Mesendoderm (in vitro differentiated cells): ENCODE data around the gene AMFR.

ENCODE experiments used
- DNase-seq: peaks from one replicate; pipeline ENCODE4 v3.0.0; 2013
- H2AK5ac ChIP-seq: 2 replicates; pipeline ENCODE4 v1.6.1; 2013; ENCODE audit warnings: low read length, inconsistent platforms
- H2BK120ac ChIP-seq: 2 replicates; pipeline ENCODE4 v1.6.1; 2013; ENCODE audit warnings: low read depth, mild to moderate bottlenecking, low read length, moderate library complexity, mixed read lengths
- H2BK15ac ChIP-seq: replicated peaks from 2 replicates; pipeline ENCODE4 v1.6.1; 2013; ENCODE audit warnings: low read depth, mild to moderate bottlenecking, moderate library complexity
- H2BK5ac ChIP-seq: 2 replicates; pipeline ENCODE4 v1.6.1; 2013; ENCODE audit warnings: low read length, inconsistent platforms
- H3K18ac ChIP-seq: 2 replicates; pipeline ENCODE4 v1.6.1; 2013; ENCODE audit warnings: mild to moderate bottlenecking, low read length, mixed read lengths
- H3K23ac ChIP-seq: one replicate; pipeline ENCODE4 v1.6.1; 2013; ENCODE audit warnings: low read length
- H3K27ac ChIP-seq: 2 replicates; pipeline ENCODE4 v1.5.1; 2013; ENCODE audit warnings: low read depth, mild to moderate bottlenecking, inconsistent platforms, low read length, moderate library complexity
- H3K27me3 ChIP-seq: 2 replicates; pipeline ENCODE4 v1.6.1; 2013; ENCODE audit warnings: low read length, control low read depth, mild to moderate bottlenecking, inconsistent platforms; ENCODE audit not compliant: insufficient read depth, poor library complexity
- H3K36me3 ChIP-seq: 2 replicates; pipeline ENCODE4 v1.6.1; 2013; ENCODE audit warnings: low read length, inconsistent platforms; ENCODE audit not compliant: control insufficient read depth, insufficient read depth
- H3K4ac ChIP-seq: one replicate; pipeline ENCODE4 v1.6.1; 2013; ENCODE audit warnings: low read depth, mild to moderate bottlenecking, low read length, moderate library complexity
- H3K4me1 ChIP-seq: 2 replicates; pipeline ENCODE4 v1.6.1; 2013; ENCODE audit warnings: low read depth, low read length, inconsistent platforms; ENCODE audit not compliant: control insufficient read depth
- H3K4me2 ChIP-seq: 2 replicates; pipeline ENCODE4 v1.6.1; 2013; ENCODE audit warnings: low read length
- H3K4me3 ChIP-seq: 2 replicates; pipeline ENCODE4 v1.5.1; 2013; ENCODE audit warnings: mild to moderate bottlenecking, low read length
- H3K56ac ChIP-seq: one replicate; pipeline ENCODE4 v1.6.1; 2013; ENCODE audit warnings: low read length
- H3K79me1 ChIP-seq: 2 replicates; pipeline ENCODE4 v1.6.1; 2013; ENCODE audit warnings: low read length, inconsistent platforms
- H3K79me2 ChIP-seq: 2 replicates; pipeline ENCODE4 v1.6.1; 2013; ENCODE audit warnings: mild to moderate bottlenecking, low read length; ENCODE audit not compliant: control insufficient read depth, insufficient read depth
- H3K9ac ChIP-seq: 2 replicates; pipeline ENCODE4 v1.6.1; 2013; ENCODE audit warnings: low read length, inconsistent platforms
- H4K5ac ChIP-seq: one replicate; pipeline ENCODE4 v1.6.1; 2013; ENCODE audit warnings: low read length
- H4K8ac ChIP-seq: one replicate; pipeline ENCODE4 v1.6.1; 2013; ENCODE audit warnings: low read depth, mild to moderate bottlenecking, control low read depth, low read length, moderate library complexity
- WGBS: extraction: QIAGEN DNeasy Blood & Tissue Kit; methylation state at CpG from one replicate; pipeline ENCODE4 v1.1.7; 2013; ENCODE audit warnings: low lambda C conversion rate, missing lambda C conversion rate; ENCODE audit not compliant: insufficient coverage; ENCODE audit errors: extremely low coverage; 5-methylcytosine and 5-hydroxymethylcytosine counted together

AMFR gene

GRCh38 chr16:56411123-56411522 is 14.2 kb downstream of the AMFR start:
- no peaks in the 10 kb centered on the region for H3K79me1 ChIP-seq
- no peaks in the 10 kb centered on the region for H3K27me3 ChIP-seq
- WGBS, result no CpG with 5 or more reads among the region's 5 CpGs
- no peak overlapping the region for H3K9ac ChIP-seq
- no peaks in the 10 kb centered on the region for H3K4me1 ChIP-seq
- H3K4ac ChIP-seq, result no peak overlapping the region
- peaks cover 3% of the 10 kb centered on the region for H3K36me3 ChIP-seq
- no peak overlapping the region for H3K4me2 ChIP-seq
- no peak overlapping the region for H2AK5ac ChIP-seq
- H3K56ac ChIP-seq, result no peak overlapping the region
- no peak overlapping the region for H2BK5ac ChIP-seq
- no peak overlapping the region for H3K4me3 ChIP-seq
- H2BK15ac ChIP-seq, result no peak overlapping the region
- H3K27ac ChIP-seq, result no peak overlapping the region
- no peak overlapping the region for H3K23ac ChIP-seq
- no peak overlapping the region for H2BK120ac ChIP-seq
- H4K8ac ChIP-seq, result no peak overlapping the region
- no peaks in the 10 kb centered on the region for H3K79me2 ChIP-seq
- H3K18ac ChIP-seq, result no peak overlapping the region
- no peak for DNase-seq
- H4K5ac ChIP-seq, result no peak overlapping the region

GRCh38 chr16:56409195-56409594 is 16.1 kb downstream of the AMFR start:
- Histone ChIP-seq H4K8ac (no peak overlapping the region), H3K9ac (no peak overlapping the region), H4K5ac (no peak overlapping the region), H3K27ac (no peak overlapping the region), H2BK5ac (no peak overlapping the region), H3K23ac (no peak overlapping the region), H2AK5ac (no peak overlapping the region), H2BK120ac (no peak overlapping the region), H3K79me2 (no peaks in the 10 kb centered on the region), H3K4me1 (no peaks in the 10 kb centered on the region), H2BK15ac (no peak overlapping the region), H3K18ac (no peak overlapping the region), H3K56ac (no peak overlapping the region), H3K4me3 (no peak overlapping the region), H3K79me1 (no peaks in the 10 kb centered on the region), H3K36me3 (peaks cover 3% of the 10 kb centered on the region), H3K4me2 (no peak overlapping the region), H3K27me3 (no peaks in the 10 kb centered on the region), H3K4ac (no peak overlapping the region)
- no peak for DNase-seq
- no CpG with 5 or more reads among the region's 4 CpGs for WGBS

DNA sequence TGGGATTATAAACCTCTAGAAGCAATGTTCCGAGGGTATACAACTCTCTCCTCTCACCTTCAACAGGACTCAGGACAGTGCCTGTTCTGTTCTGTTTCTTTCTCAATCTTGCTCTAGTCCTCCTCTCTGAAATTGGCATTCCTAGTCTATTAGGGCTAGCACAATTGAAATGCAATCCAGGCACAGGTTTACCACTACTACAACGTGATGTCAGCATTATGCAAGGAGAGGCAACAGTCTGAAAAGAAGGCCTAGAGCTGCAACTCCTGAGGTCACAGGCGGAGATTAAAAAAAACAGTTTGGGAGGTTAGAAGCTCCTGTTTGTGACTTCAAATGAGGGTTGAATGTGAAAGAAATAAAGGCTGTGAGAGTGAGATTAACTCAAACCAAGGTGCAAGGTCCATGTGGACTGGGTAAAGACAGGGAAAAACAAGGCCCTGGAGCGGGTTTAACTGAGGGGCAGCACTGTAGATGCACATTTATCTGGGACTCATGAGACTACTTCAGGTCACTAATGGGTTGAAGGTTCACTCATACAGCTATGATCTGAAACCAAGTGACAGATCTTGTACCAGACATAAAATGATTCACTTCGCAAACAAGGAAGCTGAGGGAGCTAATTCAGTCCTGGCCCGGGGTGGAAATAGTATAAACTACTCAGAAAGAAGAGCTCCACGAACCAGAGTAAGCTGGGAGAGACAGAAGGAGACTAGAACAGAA is 16.8 kb downstream of the AMFR start:
- H3K18ac ChIP-seq, result no peak overlapping the region
- no peak for DNase-seq
- H4K5ac ChIP-seq, result no peak overlapping the region
- H2BK5ac ChIP-seq, result no peak overlapping the region
- H3K4me2 ChIP-seq, result no peak overlapping the region
- no peaks in the 10 kb centered on the region for H3K79me2 ChIP-seq
- no peaks in the 10 kb centered on the region for H3K27me3 ChIP-seq
- H3K9ac ChIP-seq, result no peak overlapping the region
- H2BK120ac ChIP-seq, result no peak overlapping the region
- no peak overlapping the region for H3K4me3 ChIP-seq
- H3K56ac ChIP-seq, result no peak overlapping the region
- peaks cover 3% of the 10 kb centered on the region for H3K36me3 ChIP-seq
- no peaks in the 10 kb centered on the region for H3K4me1 ChIP-seq
- no peak overlapping the region for H3K23ac ChIP-seq
- no peak overlapping the region for H2BK15ac ChIP-seq
- WGBS, result no CpG with 5 or more reads among the region's 7 CpGs
- H3K27ac ChIP-seq, result no peak overlapping the region
- no peak overlapping the region for H2AK5ac ChIP-seq
- no peaks in the 10 kb centered on the region for H3K79me1 ChIP-seq
- no peak overlapping the region for H4K8ac ChIP-seq
- no peak overlapping the region for H3K4ac ChIP-seq

GRCh38 chr16:56405977-56406672 is 19.2 kb downstream of the AMFR start:
- H3K4me3 ChIP-seq, result no peak overlapping the region
- no peak overlapping the region for H2BK5ac ChIP-seq
- no peak overlapping the region for H3K4ac ChIP-seq
- no peaks in the 10 kb centered on the region for H3K79me1 ChIP-seq
- no peak overlapping the region for H2BK120ac ChIP-seq
- H3K9ac ChIP-seq, result no peak overlapping the region
- no CpG with 5 or more reads among the region's 4 CpGs for WGBS
- no peak overlapping the region for H3K56ac ChIP-seq
- H3K4me1 ChIP-seq, result no peaks in the 10 kb centered on the region
- no peak overlapping the region for H3K18ac ChIP-seq
- H2BK15ac ChIP-seq, result no peak overlapping the region
- no peak for DNase-seq
- no peaks in the 10 kb centered on the region for H3K27me3 ChIP-seq
- no peak overlapping the region for H3K23ac ChIP-seq
- H3K4me2 ChIP-seq, result no peak overlapping the region
- H3K27ac ChIP-seq, result no peak overlapping the region
- no peak overlapping the region for H4K5ac ChIP-seq
- H3K36me3 ChIP-seq, result peaks cover 7% of the 10 kb centered on the region
- H4K8ac ChIP-seq, result no peak overlapping the region
- no peak overlapping the region for H2AK5ac ChIP-seq
- H3K79me2 ChIP-seq, result no peaks in the 10 kb centered on the region

DNA sequence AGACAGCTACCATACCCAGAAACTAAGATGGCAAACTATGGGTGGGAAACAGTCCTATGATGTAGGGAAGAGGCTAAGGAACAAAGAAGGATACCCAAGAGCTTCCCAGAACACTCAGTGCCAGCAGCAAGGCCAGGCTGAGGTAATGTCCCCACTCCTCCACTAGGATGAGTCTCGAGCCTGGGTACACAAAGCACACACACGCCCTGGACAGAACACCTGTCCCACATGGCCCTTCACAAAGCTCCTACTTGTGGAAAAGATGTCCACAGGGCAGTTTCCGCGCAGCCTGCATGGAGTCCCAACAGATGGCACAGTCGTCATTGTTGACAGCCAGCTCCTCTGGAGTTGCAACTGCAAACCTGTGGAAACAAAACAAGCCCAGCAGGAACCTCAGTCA is 23.9 kb downstream of the AMFR start:
- WGBS, result no CpG with 5 or more reads among the region's 5 CpGs

More for the DNA sequence above, 23.9 kb downstream of the AMFR start:
- no peak overlapping the region for H3K4ac ChIP-seq
- H4K5ac ChIP-seq, result no peak overlapping the region
- no peak overlapping the region for H3K56ac ChIP-seq
- peaks cover 4% of the 10 kb centered on the region for H3K36me3 ChIP-seq
- H3K4me1 ChIP-seq, result no peaks in the 10 kb centered on the region
- no peak overlapping the region for H2AK5ac ChIP-seq
- no peak overlapping the region for H3K23ac ChIP-seq
- H2BK5ac ChIP-seq, result no peak overlapping the region
- H4K8ac ChIP-seq, result no peak overlapping the region
- H3K79me2 ChIP-seq, result no peaks in the 10 kb centered on the region
- H3K4me3 ChIP-seq, result no peak overlapping the region
- no peak overlapping the region for H3K9ac ChIP-seq
- no peak overlapping the region for H2BK15ac ChIP-seq
- peak; percentile 45 for DNase-seq
- no peaks in the 10 kb centered on the region for H3K27me3 ChIP-seq
- H3K79me1 ChIP-seq, result no peaks in the 10 kb centered on the region
- no peak overlapping the region for H3K18ac ChIP-seq
- no peak overlapping the region for H3K27ac ChIP-seq
- H3K4me2 ChIP-seq, result no peak overlapping the region
- H2BK120ac ChIP-seq, result no peak overlapping the region
